VCaP (cell line): Measurements from ENCODE around the gene RFX5.

ENCODE experiments used
- H3K27ac ChIP-seq: fragments of 450-650 bp; 2 replicates; pipeline ENCODE4 v1.5.1; 2017
- TF ChIP-seq, protein P1 (sequence below): fragments of 450-650 bp; conservative IDR thresholded peaks from 2 replicates; pipeline ENCODE4 v1.5.1; 2017; ENCODE audit warnings: mild to moderate bottlenecking, moderate library complexity

Gene RFX5

DNA sequence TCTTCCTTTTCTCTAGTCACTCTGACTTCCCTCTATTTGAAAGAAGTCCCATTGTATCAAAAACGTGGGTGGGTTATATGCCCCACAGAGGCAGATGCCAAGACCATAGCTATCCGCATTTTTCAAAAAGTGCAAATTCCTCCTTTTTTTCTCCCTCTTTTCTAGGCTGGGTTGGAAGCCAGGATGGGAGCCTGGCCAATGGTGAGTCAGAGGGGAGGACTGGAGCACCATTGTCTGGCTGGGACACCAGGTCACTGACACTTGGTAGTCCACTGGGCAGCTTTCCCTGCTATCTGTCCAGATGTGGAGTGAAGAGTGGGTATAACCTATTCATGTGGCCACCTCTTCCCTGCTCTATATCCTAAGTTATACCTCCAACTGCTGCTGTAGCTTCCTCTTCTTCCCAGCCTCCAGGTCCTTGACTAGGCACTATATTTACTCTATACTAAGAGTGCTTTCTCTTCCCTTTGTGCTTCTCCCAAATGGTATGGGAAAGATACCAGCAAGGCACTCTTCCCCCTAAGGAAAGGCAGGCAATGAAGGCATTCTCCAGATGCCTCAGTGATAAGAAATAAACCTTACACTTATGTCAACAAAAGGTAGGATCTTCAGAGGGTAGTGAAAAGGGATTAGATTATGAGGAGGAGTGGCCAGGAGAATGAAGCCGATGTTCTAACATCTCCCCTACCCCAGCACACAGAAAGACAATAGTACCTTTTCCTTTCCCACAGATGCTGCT is 32.7 kb downstream of the RFX5 start:
- H3K27ac ChIP-seq = no peak overlapping the region
- TF ChIP-seq, protein P1, sequence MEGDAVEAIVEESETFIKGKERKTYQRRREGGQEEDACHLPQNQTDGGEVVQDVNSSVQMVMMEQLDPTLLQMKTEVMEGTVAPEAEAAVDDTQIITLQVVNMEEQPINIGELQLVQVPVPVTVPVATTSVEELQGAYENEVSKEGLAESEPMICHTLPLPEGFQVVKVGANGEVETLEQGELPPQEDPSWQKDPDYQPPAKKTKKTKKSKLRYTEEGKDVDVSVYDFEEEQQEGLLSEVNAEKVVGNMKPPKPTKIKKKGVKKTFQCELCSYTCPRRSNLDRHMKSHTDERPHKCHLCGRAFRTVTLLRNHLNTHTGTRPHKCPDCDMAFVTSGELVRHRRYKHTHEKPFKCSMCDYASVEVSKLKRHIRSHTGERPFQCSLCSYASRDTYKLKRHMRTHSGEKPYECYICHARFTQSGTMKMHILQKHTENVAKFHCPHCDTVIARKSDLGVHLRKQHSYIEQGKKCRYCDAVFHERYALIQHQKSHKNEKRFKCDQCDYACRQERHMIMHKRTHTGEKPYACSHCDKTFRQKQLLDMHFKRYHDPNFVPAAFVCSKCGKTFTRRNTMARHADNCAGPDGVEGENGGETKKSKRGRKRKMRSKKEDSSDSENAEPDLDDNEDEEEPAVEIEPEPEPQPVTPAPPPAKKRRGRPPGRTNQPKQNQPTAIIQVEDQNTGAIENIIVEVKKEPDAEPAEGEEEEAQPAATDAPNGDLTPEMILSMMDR = no peak

DNA sequence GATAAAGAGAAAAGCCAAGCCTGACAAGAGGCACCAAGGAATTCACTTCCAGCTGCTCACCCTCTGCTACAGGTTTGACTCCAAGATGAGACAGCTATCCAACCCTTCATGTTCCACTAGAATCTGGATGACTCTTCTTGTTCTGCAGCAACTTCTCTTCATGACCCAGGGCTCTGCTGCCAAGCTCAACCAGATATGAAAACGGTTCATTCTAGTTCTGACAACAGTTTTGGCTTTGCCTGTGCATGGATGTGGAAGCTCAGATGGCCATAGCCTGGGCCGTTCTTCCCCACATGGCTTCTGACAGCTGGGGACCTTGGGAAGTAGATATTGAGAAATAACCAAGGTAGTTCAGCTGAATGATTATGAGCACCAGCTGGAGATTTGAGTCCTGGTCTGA is 33.6 kb downstream of the RFX5 start:
- no peak overlapping the region for H3K27ac ChIP-seq

GRCh38 chr1:151312826-151313225 is 34.2 kb downstream of the RFX5 start:
- H3K27ac ChIP-seq = no peak overlapping the region
- TF ChIP-seq, protein P1 = no peak

More for the DNA sequence above, 33.6 kb downstream of the RFX5 start:
- TF ChIP-seq, protein P1 = no peak

DNA sequence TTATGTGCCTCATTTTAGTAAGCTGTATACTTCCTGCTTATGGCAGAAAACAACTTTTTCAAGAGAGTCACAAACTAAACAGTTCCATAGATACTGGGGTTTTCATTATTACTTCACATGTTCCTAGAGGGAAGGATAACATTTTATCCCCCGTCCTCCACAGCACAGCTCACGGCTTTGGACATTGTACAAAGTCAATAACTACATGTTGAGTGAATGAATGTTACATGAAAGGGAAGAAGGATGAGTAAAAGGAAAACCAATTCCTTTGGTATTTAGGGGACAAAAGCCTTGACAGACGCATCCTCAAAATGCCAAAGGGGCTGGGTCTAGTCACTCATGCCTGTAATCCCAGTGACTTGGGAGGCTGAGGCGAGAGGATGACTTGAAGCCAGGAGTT is 34.6 kb downstream of the RFX5 start:
- no peak overlapping the region for H3K27ac ChIP-seq
- TF ChIP-seq, protein P1 = no peak

DNA sequence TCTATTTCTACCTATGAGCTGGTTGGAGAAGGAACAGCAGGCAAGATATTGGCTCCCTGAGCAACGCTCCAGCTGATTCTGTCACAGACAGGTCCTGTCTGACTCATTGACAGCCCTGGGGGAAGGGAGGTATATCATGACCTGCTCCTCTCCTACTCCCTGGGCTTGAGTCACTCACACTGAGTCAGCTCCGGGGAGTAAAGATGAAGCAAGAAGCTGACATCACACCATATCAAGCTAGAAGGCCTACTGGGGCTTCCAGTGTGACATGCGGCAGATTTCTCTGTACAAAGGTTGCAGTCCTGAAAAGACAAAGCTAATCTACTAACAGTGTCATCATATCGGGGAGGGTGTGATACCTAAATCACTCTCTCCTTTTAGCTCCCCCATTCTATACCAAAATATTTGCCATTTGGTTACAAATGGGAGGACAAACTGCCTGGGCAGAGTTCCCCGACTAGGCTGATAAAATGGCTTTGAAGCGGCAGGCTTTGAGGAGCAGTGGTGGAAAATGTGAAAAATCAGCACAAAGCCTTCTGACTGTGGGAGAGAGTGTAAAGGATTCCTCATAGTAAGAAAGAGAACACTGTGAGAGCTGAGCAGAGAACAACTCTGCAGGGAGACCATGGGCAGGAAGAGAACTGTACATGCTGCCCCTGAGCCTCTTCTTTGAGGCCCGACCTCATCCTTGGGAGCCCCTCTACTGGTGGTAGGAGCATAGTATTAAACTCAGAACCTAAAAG is 35.3 kb downstream of the RFX5 start:
- TF ChIP-seq, protein P1 = no peak
- no peak overlapping the region for H3K27ac ChIP-seq

GRCh38 chr1:151311011-151311410 is 36.0 kb downstream of the RFX5 start:
- H3K27ac ChIP-seq = no peak overlapping the region
- TF ChIP-seq, protein P1 = no peak

DNA sequence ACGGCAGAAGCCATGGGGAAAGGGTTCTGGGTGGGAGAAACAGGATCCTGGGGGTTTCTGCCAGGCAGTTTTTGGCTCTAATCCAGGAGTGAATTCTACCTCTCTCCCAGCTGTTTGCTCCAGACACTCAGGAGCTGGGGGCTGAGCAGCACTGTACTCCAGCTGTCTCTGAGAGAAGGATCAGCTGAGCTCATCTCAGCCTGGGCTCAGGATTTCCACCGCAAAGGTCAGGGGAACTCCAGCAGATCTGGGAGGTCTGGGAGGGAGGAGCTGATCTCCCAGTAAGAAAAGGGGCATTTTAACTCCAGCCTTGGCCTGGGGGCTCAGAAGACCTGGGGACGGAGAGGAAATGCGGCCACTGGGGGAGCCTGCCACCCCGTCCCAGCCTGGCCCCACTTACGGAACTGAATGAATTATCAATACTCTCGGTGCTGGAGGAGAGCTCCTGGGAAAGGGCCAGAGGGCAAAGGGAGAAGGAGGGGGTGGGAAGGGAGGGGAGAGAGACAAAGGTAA is 37.2 kb downstream of the RFX5 start:
- no peak overlapping the region for H3K27ac ChIP-seq
- TF ChIP-seq, protein P1 = no peak
